HG03521 (cell line): Measurements from ENCODE around the gene SIGLEC11.
"Not testable (repeated sequence)": the region's sequence is repeated elsewhere in the genome, so short reads cannot be mapped to it uniquely, and the experiment has no call there.

Experiments used
- ATAC-seq: cut with Tn5 transposase; IDR thresholded peaks from one replicate; pipeline ENCODE4 v1.9.1; 2021; ENCODE audit warnings: mild to moderate bottlenecking, moderate library complexity; ENCODE audit not compliant: unreplicated experiment

The SIGLEC11 gene

GRCh38 chr19:49927526-49928264 lies 33.3 kb downstream of the SIGLEC11 start:
- ATAC-seq, result no peak

GRCh38 chr19:49926515-49926914 lies 34.5 kb downstream of the SIGLEC11 start:
- ATAC-seq, result no peak

GRCh38 chr19:49925486-49925885 lies 35.5 kb downstream of the SIGLEC11 start:
- ATAC-seq, result no peak

- ATAC-seq, result not testable (repeated sequence)
Observed at GRCh38 chr19:49924881-49925210, 36.1 kb downstream of the SIGLEC11 start.

- ATAC-seq, result no peak
Observed at GRCh38 chr19:49924004-49924880, 36.7 kb downstream of the SIGLEC11 start.

- no peak for ATAC-seq
Observed at GRCh38 chr19:49923055-49924003, 37.6 kb downstream of the SIGLEC11 start.

GRCh38 chr19:49921871-49922795 lies 38.8 kb downstream of the SIGLEC11 start:
- ATAC-seq, result no peak

- no peak for ATAC-seq
Observed at GRCh38 chr19:49920624-49921363, 40.2 kb downstream of the SIGLEC11 start.

GRCh38 chr19:49918089-49918488 lies 42.9 kb downstream of the SIGLEC11 start:
- ATAC-seq, result no peak

- ATAC-seq, result no peak
Observed at GRCh38 chr19:49916839-49917733, 43.9 kb downstream of the SIGLEC11 start.

- ATAC-seq, result no peak
Observed at GRCh38 chr19:49915271-49915670, 45.7 kb downstream of the SIGLEC11 start.

GRCh38 chr19:49913720-49914119 lies 47.3 kb downstream of the SIGLEC11 start:
- ATAC-seq, result no peak

GRCh38 chr19:49912965-49913685 lies 47.8 kb downstream of the SIGLEC11 start:
- ATAC-seq, result no peak

GRCh38 chr19:49911381-49912145 lies 49.4 kb downstream of the SIGLEC11 start:
- ATAC-seq, result no peak

- no peak for ATAC-seq
Observed at GRCh38 chr19:49910179-49910578, 50.8 kb downstream of the SIGLEC11 start.

GRCh38 chr19:49908480-49909420 lies 52.2 kb downstream of the SIGLEC11 start:
- ATAC-seq, result no peak
